Ishikawa (cell line): ENCODE measurements around the gene NUB1.

Experiments
- CEBPB ChIP-seq: IDR thresholded peaks from 2 replicates; pipeline ENCODE4 v1.6.1; 2012
- CREB1 ChIP-seq: IDR thresholded peaks from 2 replicates; pipeline ENCODE4 v1.6.1; 2012; ENCODE audit warnings: low read depth
- EGR1 ChIP-seq: IDR thresholded peaks from 2 replicates; pipeline ENCODE4 v1.6.1; 2012
- EP300 ChIP-seq: IDR thresholded peaks from 2 replicates; pipeline ENCODE4 v1.6.1; 2012; ENCODE audit warnings: borderline replicate concordance
- FOXM1 ChIP-seq: IDR thresholded peaks from 2 replicates; pipeline ENCODE4 v1.6.1; 2012; ENCODE audit warnings: low read depth, borderline replicate concordance
- MAX ChIP-seq: IDR thresholded peaks from 2 replicates; pipeline ENCODE4 v1.6.1; 2012
- NFIC ChIP-seq: IDR thresholded peaks from 2 replicates; pipeline ENCODE4 v1.6.1; 2012
- RAD21 ChIP-seq: IDR thresholded peaks from 2 replicates; pipeline ENCODE4 v1.6.1; 2012; ENCODE audit warnings: low read depth
- REST ChIP-seq: IDR thresholded peaks from 2 replicates; pipeline ENCODE4 v1.6.1; 2012; ENCODE audit warnings: low read depth, mild to moderate bottlenecking
- TAF1 ChIP-seq: IDR thresholded peaks from 2 replicates; pipeline ENCODE4 v1.6.1; 2012; ENCODE audit warnings: low read depth, mild to moderate bottlenecking
- TCF12 ChIP-seq: IDR thresholded peaks from 2 replicates; pipeline ENCODE4 v1.6.1; 2012; ENCODE audit warnings: low read depth
- TEAD4 ChIP-seq: IDR thresholded peaks from 2 replicates; pipeline ENCODE4 v1.6.1; 2012
- USF1 ChIP-seq: IDR thresholded peaks from 2 replicates; pipeline ENCODE4 v1.6.1; 2012
- YY1 ChIP-seq: IDR thresholded peaks from 2 replicates; pipeline ENCODE4 v1.6.1; 2012; ENCODE audit warnings: low read depth
- ZBTB7A ChIP-seq: IDR thresholded peaks from 2 replicates; pipeline ENCODE4 v1.6.1; 2012; ENCODE audit warnings: low read depth

The NUB1 gene

DNA sequence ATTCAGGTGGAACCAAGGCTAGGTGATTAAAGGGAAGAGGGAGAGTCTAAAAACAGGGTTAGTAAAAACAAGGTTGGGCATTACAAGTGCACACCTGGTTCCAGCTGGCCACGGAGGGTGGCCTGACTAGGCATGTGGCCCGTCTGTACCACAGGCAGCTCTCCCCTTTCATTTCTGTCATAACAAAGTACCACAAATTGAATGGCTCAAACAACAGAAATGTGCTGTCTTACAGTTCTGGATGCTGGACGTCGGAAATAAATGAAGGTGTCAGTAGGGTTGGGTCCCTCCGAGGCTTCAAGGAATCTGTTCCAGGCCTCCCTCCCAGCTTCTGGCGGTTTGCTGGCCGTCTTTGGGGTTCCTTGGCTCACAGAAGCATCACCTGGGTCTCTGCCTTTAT, 81.6 kb downstream of the NUB1 start:
- TF ChIP-seq CREB1: no peak
- TF ChIP-seq USF1: no peak
- no peak for TF ChIP-seq NFIC
- TF ChIP-seq EP300: no peak
- no peak for TF ChIP-seq RAD21
- no peak for TF ChIP-seq TEAD4
- no peak for TF ChIP-seq YY1
- TF ChIP-seq EGR1: no peak
- TF ChIP-seq TAF1: no peak
- TF ChIP-seq MAX: no peak

DNA sequence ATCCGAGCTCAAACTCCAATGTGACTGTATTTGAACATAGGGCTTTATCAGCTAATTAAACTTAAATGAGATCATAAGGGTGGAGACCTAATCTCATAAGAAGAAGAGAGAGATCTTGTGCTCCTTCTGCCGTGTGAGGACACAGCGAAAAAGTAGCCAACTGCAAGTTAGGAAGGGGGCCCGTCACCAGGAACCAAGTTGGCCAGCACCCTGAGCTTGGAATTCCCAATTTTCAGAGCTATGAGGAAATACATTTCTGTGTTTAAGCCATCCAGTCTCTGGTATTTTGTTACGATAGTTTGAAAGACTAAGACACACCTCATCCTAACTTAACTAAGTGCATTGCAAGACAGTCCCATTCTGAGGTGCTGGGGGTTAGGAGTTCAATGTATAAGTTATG, 82.3 kb downstream of the NUB1 start:
- TF ChIP-seq FOXM1 (no peak), NFIC (no peak), CEBPB (no peak), USF1 (no peak), YY1 (no peak), REST (no peak), ZBTB7A (no peak), EP300 (no peak), TEAD4 (no peak), MAX (no peak), CREB1 (no peak), TAF1 (no peak)

DNA sequence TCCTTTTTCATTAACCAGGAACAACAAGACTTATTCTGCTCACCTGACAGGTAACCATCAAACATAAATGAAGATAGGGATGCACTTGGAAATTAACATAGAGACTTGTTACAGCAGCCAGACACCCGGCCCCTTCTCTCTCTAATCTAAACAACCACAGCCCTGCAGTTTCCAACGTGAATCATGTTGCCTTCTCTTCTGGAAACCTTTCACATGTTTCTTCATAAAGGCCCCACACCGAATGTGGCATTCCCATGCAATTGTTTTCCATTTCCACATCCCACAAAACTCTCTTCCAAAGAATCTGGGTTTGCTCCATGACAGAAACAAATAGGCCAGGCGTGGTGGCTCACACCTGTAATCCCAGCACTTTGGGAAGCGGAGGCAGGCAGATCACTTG, 83.2 kb downstream of the NUB1 start:
- no peak for TF ChIP-seq EGR1
- TF ChIP-seq RAD21: no peak
- no peak for TF ChIP-seq CEBPB
- no peak for TF ChIP-seq EP300
- no peak for TF ChIP-seq USF1
- no peak for TF ChIP-seq TEAD4
- TF ChIP-seq TCF12: no peak
- no peak for TF ChIP-seq TAF1
- TF ChIP-seq YY1: no peak
- no peak for TF ChIP-seq ZBTB7A
- TF ChIP-seq CREB1: no peak
- TF ChIP-seq REST: no peak
- no peak for TF ChIP-seq FOXM1
- no peak for TF ChIP-seq MAX
- no peak for TF ChIP-seq NFIC

- TF ChIP-seq CEBPB (peak; percentile 68), CREB1 (no peak)
Measured at GRCh38 chr7:151425670-151426440, 84.2 kb downstream of the NUB1 start.

- TF ChIP-seq YY1: no peak
- TF ChIP-seq EP300: 0 out of 2 replicates have a peak, but pooled peaks have one; percentile 15
- no peak for TF ChIP-seq FOXM1
- peak; percentile 88 for TF ChIP-seq NFIC
- TF ChIP-seq TCF12: no peak
- no peak for TF ChIP-seq TAF1
- no peak for TF ChIP-seq CREB1
- TF ChIP-seq MAX: no peak
- no peak for TF ChIP-seq ZBTB7A
- TF ChIP-seq REST: no peak
- 0 out of 2 replicates have a peak, but pooled peaks have one; percentile 2 for TF ChIP-seq RAD21
Measured at GRCh38 chr7:151426441-151426903, 84.9 kb downstream of the NUB1 start.
